HG03342 (cell line): ENCODE measurements around the gene RNU5D-1.
"Not testable (repeated sequence)": the region's sequence is repeated elsewhere in the genome, so short reads cannot be mapped to it uniquely, and the experiment has no call there.

Source experiments
- ATAC-seq: cut with Tn5 transposase; IDR thresholded peaks from one replicate; pipeline ENCODE4 v1.9.1; 2021; ENCODE audit warnings: mild to moderate bottlenecking, moderate library complexity; ENCODE audit not compliant: unreplicated experiment

RNU5D-1 gene

GRCh38 chr1:44730741-44731512 is at the start of gene RNU5D-1:
TSS of gene RNU5D-1 (minus strand) at chr1:44731170.
- ATAC-seq: peak; percentile 62

GRCh38 chr1:44780583-44781121 is 49.7 kb upstream of the RNU5D-1 start:
- no peak for ATAC-seq

GRCh38 chr1:44778705-44779576 is 48.0 kb upstream of the RNU5D-1 start:
- ATAC-seq: no peak

GRCh38 chr1:44777969-44778635 is 47.1 kb upstream of the RNU5D-1 start:
- no peak for ATAC-seq

GRCh38 chr1:44777547-44777946 is 46.6 kb upstream of the RNU5D-1 start:
- no peak for ATAC-seq

- ATAC-seq: no peak
Observed at GRCh38 chr1:44776730-44777068, 45.7 kb upstream of the RNU5D-1 start.

DNA sequence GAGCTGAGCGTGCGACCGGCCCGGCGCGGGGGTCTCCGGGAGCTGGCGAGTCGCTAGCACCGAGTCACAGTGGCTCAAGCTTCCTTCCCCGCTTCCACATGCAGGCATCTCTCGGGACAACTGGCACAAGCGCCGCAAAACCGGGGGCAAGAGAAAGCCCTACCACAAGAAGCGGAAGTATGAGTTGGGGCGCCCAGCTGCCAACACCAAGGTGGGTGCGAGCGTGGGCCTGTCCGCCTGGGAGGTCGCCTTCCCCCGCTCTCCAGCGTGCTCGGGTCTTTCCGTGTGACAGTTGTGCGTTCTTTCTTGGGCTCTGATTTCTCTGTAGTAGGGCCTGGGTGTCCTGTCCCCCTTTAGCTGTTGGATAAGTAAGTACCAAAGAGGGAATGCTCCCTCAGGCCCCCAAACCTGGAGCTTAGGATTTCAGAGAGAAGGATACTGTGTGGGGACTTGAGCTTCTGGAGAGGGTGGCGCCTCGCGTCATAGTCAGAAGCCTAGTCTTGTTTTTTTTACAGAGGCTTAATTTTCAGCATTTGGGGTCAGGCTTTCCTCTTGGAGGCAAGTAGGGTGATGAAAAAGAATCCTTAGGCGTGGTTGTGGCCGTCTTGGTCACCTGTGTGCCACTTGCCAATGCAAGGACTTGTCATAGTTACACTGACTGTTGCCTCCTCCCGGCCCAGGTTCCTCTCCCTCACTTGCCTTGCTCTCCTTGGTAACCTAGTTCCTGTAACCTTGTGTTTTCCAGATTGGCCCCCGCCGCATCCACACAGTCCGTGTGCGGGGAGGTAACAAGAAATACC is 45.2 kb upstream of the RNU5D-1 start:
- ATAC-seq: no peak

DNA sequence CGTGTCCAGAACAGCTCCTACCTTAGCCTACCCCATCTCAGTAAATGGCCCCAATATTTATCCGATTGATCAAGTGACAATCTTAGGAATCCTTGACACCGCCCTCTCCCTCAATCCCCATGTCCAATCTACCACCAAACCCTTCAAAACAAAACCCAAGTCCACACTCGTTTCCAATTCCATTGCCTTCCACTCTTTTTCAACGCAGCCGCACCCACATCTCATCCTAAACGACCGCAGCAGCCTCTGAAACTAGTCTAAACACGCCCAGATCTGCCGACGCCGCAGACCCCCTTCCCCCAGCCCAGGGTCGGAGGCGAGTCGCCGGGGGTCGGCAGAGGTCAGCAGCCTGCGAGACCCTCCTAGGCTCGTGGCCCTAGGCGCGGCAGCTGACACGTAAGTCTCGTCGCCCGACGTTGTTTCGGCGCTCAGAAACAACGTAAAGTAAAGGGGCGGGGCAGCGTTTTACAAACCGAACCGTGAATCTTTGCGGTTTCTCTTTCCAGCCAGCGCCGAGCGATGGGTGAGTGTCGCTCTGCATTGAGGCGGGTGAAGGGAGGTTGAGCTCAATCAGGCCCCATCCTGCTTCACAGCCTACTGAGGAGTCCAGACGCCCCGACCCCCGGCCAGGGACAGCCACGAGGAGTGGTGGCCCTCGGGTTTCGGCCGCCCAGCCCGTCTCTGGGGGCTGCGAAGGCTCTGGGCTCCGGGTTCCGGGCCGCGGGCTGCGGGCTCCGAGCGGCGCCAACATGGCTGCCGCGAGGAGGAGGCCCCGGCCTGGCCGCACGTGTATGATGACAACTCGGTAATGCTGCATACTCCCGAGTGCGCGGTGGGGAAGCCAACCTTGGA is 44.3 kb upstream of the RNU5D-1 start, which contains the start of gene RPS8:
Gene RPS8, plus strand, starts transcription at position 463 of the 852 bp plus-strand sequence. Its CDS starts 57 bp downstream, at position 520.
- ATAC-seq: peak; percentile 75

DNA sequence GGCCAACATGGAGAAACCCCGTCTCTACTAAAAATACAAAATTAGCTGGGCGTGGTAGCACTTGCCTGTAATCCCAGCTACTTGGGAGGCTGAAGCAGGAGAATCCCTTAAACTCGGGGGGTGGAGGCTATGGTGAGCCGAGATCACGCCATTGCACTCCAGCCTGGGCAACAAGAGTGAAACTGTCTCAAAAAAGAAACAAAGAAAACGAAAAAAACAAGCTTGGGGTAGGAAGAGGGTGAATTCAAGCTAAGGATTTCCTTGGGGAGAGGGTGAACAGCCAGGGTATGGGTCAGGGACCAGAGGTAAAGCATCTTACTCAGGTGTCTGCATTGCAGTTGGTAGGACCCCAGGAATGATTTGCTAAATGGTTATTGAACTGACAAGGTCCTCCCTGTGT is 35.5 kb upstream of the RNU5D-1 start:
- ATAC-seq: not testable (repeated sequence)

GRCh38 chr1:44760876-44761275 is 29.9 kb upstream of the RNU5D-1 start:
- ATAC-seq: no peak

GRCh38 chr1:44759077-44759476 is 28.1 kb upstream of the RNU5D-1 start:
- ATAC-seq: no peak

DNA sequence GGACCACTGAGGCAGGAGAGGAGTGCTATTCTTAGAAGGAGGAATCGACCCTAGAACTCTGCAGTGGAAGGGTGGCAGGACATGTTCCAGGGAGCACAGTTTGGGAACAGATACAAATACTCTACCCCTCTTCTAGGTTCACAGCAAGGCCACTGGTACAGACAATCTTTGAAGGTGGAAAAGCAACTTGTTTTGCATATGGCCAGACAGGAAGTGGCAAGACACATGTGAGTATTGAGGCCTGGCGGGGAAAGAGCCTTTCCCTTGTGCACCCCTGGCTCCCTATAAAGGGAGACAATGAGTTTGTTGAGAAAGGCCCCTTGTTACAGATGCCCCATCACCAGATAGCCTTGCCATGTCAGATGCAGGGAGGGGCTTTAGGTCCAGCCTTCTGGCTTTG is 26.4 kb upstream of the RNU5D-1 start:
- no peak for ATAC-seq

DNA sequence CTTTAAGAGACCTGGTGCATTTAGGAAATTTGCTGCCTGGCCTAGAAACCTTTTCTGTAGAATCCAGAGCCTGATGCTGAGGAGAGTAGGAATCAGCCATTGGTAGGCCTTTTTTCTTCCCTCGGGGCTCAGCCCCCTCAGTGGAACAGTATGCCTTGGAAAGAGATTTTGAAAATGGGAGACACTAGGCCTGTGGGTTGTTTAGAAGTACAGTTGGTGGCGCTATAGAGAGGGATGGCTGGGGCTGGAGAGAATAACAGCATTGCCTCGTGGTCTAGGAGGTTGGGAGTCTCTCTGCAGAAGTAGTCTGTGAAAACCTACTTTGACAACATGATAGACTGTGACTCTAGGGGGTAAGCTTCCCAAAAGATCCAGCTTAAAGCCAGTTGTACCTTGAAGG is 16.9 kb upstream of the RNU5D-1 start:
- no peak for ATAC-seq

DNA sequence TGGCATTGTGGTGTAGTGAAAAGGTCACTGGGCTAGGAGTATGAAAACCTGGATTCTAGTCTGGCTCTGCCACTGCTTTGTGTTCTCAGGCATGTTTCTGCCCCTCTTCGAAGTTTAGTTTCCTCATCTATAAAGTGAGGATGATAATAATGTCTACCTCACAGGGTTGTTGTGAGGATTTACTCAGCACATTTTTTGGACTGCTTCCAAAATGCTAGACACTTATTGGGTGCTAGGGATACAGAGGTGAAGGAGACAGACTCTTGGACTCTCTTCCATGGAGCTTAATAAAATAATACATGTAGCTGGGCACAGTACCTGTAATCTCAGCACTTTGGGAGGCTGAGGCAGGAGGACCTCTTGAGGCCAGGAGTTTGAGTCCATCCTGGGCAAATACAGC is 12.2 kb upstream of the RNU5D-1 start:
- no peak for ATAC-seq

DNA sequence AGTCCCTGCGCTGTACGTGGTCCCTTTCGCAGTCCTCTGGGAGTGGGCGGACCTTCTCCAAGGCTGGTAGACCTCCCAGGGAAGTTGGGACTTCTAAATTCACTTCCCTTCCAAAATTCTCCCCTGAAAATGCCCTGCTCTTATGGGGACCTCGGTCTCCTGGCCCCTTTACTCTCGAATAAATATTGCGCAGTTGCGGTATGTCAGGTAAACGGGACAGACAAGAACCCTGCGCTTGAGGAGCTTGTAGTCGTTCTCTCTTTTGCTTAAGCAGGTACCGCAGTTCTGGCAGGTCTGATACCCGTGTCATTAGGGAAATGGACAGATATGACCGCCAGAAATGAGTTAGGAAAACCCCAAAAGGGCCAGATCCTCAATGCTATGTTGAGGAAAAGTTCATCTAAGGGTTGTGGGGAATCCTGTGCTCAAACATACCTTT is 9.2 kb upstream of the RNU5D-1 start:
- no peak for ATAC-seq

DNA sequence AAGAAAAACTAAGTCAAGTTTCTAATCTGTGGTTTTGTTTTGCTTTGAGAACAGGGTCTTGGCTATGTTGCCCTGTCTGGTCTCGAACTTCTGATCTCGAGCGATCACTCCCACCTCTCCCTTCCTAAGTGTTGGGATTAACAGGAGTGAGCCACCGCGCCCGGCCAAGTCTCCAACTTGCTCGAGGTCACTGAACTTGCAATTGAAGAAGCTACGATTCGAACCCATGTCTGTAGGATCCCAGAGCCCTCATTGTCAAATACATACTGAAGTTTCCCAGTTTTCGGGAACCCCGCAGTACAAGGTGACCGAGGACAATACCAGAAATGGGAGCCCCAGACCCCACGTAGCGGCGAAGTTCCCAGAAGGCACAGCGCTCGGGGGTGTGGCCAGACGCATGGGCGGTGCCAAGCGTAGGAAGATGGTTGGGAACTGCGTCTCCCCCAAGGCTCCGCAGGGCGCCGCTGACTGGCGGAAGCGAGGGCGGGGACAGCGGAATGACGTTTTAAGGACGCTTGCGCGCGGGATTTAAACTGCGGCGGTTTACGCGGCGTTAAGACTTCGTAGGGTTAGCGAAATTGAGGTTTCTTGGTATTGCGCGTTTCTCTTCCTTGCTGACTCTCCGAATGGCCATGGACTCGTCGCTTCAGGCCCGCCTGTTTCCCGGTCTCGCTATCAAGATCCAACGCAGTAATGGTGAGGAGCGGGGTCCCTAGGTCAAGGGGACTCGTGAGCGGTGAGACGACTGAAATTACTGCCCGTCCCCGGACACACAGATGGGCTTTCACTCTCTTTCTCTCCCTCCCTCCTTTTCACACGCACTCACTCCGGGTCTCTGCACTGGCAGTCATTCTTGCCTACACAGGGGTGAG is 8.6 kb upstream of the RNU5D-1 start, which contains the start of gene KIF2C:
Gene KIF2C, plus strand, starts transcription at position 531 of the 872 bp plus-strand sequence. Its CDS starts 96 bp downstream, at position 627.
- peak; percentile 97 for ATAC-seq

- ATAC-seq: not testable (repeated sequence)
Observed at GRCh38 chr1:44738953-44739306, 8.0 kb upstream of the RNU5D-1 start.

GRCh38 chr1:44735992-44736391 is 5.0 kb upstream of the RNU5D-1 start:
- no peak for ATAC-seq
